GM18951 (cell line): ENCODE measurements around the gene FES.

Experiments
- POLR2A ChIP-seq: IDR thresholded peaks from 4 replicates; pipeline ENCODE4 v1.6.1; 2011; ENCODE audit warnings: mild to moderate bottlenecking; ENCODE audit not compliant: insufficient read length, insufficient read depth; ENCODE audit errors: extremely low read depth
- in situ Hi-C: fragments of 300-500 bp; cut with MboI; formaldehyde crosslinking; loops from one replicate; pipeline ENCODE4 v1.12.0; 2022; ENCODE audit warnings: low sequenced_read_pairs, mixed read lengths, inconsistent platforms; ENCODE audit not compliant: unreplicated experiment

FES gene

DNA sequence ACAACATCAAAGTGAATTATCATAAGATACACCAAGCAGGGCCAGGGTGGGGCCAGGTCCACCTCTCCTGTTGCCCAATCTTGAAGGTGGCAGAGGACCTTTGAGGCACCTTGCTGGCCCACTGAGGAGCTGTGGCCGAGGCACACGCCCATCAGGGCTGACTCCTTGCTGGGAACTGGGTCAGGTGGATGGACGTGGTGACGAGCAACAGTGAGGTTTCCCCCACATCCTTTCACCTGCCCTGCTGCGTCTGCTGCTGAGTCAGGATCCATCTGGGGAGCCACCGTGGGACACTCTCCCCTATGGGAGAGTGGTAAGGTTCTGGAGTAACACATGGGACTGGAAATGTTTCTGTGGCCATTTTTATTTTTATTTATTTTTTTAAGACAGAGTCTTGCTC is 33.2 kb upstream of the FES start:
- in situ Hi-C loops = no loop called here
- TF ChIP-seq POLR2A = no peak

DNA sequence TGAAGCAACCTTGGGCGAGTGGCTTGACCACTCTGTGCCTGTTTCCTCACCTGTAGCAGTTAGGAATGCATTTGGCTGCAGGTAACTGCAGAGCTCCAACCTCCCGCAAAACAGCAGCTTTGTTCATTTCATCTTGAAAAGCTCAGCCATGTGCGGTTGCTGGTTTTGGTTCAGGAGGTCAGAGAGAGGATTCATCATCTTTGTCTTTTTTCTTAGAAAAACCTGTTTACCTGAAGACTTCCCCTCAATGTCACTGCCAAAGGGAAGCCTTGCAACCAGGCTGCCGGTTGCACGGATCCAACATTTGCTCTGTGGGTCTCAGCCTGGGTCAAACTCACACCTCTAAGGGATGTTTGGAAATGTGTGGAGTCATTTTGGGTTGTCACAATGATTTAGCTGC is 32.4 kb upstream of the FES start:
- no peak for TF ChIP-seq POLR2A
- in situ Hi-C loops = no loop called here

DNA sequence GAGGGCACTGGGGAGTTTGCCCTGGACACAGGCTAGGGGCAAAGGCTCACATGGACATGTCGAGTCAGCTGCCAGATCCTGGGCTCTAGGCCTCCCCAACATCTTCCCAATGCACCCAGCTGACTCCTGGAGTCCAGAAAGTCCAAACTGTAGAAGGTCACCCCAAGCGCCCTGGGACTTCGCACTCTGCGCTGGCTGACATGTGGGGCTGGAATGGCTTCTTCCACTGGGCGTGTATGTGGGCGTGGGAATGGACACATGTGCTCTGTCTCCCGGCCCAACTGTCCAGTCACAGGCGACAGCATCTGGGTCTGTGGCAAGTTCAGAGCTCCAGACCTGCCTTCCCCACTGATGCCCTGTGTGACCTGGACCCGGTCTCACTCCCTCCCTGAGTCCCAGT is 29.2 kb upstream of the FES start:
- in situ Hi-C loops = no loop called here
- TF ChIP-seq POLR2A = no peak

DNA sequence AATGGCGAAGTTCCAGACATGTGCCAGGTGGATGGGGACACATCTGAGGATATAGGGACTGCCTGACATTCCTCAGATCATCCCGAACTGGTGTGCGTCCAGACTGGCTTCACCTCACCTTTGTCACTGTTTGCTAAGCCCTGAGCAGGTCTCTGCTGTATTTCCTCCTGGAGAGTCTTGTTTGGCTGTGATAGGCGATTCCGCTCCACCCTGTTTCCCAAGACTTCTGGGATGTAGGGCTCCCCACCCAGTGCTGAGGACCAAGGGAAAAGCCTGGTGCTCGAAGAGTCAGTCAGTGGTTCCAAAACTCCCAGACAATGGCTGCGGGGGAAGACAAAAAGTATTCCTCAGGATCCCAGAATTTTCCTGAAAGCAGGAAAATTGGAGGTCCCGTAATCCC is 27.0 kb upstream of the FES start:
- TF ChIP-seq POLR2A = no peak
- in situ Hi-C loops = no loop called here

DNA sequence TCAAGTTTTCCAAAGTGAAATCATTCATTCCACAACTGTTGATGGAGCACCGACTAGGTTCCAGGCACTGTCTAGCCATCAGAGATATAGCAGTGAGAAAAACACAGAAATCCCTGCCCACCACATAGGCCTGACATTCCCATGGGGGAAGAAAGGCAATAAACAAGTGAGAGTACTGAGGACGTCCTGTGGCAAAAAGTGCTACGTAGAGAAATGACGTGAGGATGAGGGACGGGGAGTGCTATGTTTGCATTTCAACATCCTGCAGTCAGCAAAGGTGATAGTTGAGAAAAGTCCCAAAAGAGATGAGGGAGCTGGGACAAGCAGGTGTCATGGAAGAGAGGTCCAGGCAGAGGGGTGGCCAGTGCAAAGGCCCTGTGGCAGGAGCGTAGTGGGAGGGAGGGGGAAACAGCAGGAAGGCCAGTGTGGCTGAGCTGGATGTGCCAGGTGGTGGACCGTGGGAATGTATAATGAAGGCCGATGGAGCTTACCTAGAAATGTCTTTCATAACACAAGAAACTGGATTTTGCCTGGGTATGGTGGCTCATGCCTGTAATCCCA is 26.3 kb upstream of the FES start:
- no peak for TF ChIP-seq POLR2A
- in situ Hi-C loops = no loop called here

DNA sequence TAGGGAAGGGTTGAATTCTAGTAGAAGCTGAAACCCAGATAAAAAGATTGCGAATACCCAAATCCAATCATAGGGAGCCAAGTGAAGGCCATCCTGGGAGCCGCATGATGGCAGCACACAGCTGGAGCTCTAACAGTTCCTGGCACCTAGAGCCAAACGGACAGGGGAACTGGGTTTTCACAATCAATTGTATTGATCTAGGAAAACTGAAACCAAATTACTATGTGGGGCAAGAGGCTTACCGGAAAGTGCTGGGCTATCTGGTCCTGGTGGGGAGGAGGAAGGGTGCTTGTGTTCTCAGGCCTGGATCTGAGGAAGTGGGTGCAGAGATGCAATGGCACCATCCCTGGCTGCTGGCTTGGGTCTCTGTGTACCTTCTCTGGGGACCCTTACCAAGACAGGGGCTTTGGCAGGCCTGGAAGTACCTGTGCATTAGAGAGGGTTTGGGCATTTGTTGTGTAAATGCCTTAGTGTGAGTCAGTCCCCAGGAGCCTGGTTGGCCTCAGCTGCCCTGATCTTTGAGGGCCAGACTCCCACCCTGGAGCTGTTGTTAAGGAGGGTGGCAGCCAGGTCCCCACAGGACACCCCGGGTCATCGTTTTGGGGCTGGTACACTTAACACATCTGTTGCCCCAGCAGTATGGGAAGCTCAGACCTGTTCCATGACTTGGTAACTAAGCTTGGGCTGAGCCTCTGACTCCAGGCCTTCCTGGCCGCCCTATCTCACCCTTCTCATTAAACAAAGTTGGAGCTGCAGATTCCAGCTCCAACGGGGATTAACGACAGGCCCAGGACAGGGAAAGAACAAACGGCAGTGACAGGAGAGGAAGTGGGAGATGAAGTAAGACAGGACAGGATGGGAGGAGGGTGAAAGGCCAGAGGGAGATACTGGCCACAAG is 24.8 kb upstream of the FES start:
- TF ChIP-seq POLR2A = no peak

DNA sequence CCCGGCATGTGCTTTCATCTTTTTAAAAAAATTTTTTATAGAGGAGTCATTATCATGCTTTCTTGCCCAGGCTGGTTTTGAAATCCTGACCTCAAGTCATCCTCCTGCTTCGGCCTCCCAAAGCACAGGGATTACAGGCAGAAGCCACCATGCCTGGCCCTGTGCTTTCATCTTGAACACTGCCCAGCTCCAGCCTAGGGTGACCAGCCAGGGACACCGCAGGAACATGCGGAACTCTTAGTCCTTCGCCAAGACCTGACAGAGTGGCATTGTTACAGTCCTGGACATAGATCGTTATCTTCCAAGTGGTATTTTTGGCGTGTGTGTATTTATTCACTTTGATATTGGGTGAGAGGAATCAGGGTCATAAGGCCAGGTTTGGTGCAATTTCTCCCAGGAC is 23.9 kb upstream of the FES start:
- TF ChIP-seq POLR2A = no peak
- in situ Hi-C loops = no loop called here

More for the DNA sequence above, 24.8 kb upstream of the FES start:
- in situ Hi-C loops = no loop called here

DNA sequence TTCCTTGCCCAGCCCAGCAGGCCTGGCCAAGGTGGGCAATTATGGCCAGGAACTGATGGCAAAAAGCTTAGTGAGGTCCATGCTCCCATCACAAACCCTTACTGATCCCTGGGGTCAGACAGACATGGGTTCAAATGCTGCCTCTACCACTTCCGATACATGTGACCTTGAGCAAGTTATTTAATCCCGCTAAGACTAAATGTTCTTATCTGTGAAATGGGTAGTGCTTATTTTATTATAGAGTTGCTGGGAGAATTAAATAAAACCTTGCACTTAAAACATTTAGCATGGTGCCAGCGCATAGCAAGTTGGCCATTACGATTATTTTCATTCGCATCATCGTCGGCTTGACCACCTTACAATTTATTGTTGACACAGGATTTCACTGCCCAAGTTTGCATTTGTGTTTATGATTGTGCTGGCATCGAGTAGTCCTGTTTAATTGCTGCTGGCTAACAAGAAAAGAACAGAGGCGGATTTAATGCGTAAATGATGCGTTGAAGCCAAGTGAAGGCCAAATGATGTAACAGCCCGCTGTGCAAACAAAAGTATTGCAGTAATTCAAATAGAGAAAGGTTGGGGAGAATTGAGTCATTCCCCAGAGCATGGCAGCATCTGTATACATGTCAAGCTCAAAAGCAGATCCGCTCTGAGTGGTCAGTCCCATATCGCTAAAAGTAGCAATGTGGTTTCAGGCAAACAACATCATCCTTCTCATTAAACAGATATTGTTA is 23.2 kb upstream of the FES start:
- in situ Hi-C loops = no loop called here
- no peak for TF ChIP-seq POLR2A

DNA sequence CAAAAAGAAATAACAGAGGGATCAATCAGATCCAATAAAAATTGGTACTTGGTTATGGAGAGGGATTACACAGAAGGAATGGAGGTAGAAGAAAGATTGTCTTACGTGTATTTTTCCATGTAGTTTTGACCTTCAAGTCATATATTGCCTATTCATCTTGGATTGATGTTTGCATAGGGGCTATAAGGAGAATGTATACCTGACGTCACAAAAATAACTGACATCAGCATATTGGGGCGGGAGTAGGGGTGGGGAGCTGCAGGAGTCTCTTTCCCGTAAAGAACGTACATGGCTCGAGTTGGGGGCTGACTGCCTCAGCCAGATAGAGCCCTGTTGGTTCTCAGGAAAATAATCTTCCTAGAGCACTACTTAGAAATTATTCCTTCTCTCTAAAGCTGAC is 21.8 kb upstream of the FES start:
- TF ChIP-seq POLR2A = no peak
- in situ Hi-C loops = no loop called here

DNA sequence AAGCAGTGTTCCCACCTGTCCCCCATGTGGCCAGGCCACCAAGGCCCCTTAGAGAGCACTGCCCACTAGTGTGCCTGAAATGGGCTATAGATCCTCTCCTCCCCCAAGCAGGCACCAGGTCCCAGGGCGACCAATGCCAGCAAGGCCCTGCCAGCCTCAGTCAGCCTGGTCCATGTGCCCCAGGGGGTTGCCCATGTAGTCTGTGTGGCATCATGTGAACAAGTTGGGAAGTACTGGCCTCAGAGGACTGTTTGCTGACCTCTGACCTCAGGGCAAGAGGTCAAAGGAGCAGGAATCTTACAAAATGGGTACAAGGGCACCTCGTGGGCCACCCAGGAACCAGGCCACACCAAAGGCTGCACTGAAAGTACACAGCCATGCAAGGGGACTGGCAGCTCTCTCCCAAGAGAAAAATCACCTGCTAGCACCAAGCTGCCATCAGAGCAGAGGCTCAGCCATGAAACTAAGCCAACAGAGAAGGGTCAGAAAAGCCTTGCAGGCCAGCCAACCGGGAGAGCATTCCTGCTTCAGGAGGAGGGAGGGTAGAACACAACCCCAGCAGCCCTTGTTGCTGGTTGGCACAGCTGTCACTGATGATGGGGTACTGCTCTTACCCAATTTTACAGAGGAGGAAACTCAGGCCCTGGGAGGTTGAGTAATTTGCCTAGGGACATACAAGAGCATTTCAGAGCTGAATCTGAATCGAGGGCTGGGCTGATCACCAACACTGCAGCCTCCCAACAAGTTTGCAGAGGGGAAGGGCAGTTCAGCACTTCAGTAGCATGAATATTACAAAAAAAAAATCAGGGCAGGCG is 21.1 kb upstream of the FES start:
- in situ Hi-C loops = no loop called here
- TF ChIP-seq POLR2A = no peak

DNA sequence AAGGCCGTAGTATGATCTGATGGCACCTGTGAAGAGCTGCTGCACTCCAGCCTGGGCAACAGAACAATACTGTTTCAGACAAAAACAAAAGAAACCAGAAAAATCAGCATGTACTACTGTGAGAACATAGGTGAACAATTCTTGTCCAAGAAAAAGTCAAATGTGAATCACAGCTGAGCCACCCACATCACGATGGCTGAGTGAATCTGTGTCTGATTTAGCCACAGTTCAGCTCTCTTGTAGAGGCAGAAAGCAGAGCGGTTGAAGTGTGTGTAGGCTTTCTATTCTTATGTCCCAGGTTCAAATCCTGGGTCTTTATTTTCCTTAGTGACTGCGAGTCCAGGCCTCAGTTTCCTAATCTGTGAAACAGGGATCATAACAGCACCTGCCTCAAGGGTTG is 20.3 kb upstream of the FES start:
- TF ChIP-seq POLR2A = no peak
- in situ Hi-C loops = no loop called here

DNA sequence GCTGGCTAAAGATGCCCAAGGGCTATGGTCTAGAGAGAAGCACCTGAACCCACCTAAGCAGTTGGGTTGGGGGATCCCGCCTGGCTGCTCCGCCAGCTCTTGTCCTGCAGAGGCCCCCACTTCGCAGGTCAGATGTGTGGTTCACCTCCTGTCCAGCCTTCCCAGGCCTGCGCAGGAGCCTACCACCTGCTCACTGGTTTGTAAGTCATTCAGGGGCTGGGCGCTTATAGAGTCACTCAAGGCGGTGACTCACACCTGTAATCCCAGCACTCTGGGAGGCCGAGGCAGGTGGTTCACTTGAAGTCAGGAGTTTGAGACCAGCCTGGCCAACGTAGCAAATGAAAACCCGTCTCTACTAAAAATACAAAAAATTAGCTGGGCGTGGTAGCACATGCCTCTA is 19.8 kb upstream of the FES start:
- in situ Hi-C loops = no loop called here
- TF ChIP-seq POLR2A = no peak

DNA sequence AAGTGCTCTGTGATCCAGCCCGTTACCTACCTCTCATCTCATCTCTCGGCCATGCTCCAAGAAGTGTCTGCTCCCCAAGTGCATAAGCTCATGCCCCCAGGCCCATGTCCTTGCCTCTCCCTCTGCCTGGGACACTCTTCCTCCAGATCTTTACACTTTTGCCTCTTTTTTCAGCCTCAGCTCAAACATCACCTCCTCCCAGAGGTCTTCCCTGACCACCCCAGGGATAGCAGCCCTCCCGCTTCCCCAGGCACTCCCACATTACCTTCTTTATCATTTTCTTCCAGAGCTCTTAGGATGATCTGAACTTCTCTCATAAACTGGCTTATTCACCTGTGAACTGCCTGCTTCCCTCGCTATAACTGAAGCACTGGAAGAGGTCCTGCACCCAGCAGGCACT is 18.6 kb upstream of the FES start:
- TF ChIP-seq POLR2A = no peak
- in situ Hi-C loops = no loop called here
